ENCODE data around the gene IL6.
"Not testable (repeated sequence)": the region's sequence is repeated elsewhere in the genome, so short reads cannot be mapped to it uniquely, and the experiment has no call there.

GRCh38 chr7:22703978-22704610 is 22.9 kb upstream of the IL6 start:
- not testable (repeated sequence) for TF ChIP-seq POLR2A, TAF1, POLR2AphosphoS5, POU2F2 (IDR thresholded peaks at IDR 0.05; ENCODE audit: low read depth, low read length)
